Caco-2 (cell line): ENCODE results near the gene CDH6. TPM values are rescaled to one million over a fixed set of nuclear protein-coding genes. Genes with fewer than 3 reads are reported as not detected.

Experiments
- BruUV-seq: library from RNA; stranded (reverse); fragments of 400-500 nt; replicated peaks from 2 replicates; lab custom pipeline; 2021; lab: Mats Ljungman, UMichigan
- CTCF ChIA-PET: fragments of 300-600 bp; sonication (Branson Sonifier 250); formaldehyde crosslinking; loops from one replicate; lab custom pipeline; 2022; ENCODE audit warnings: antibody characterized with exemption; lab: Charles Lee
- POLR2A ChIA-PET: fragments of 300-600 bp; sonication (Branson Sonifier 250); formaldehyde crosslinking; loops from one replicate; lab custom pipeline; 2022; ENCODE audit warnings: antibody characterized with exemption; lab: Charles Lee
- DNase-seq, 2 experiments: peaks; one replicate each; pipeline versions ENCODE4 v3.0.0 to v3.0.0-alpha.2; 2020 to 2022
- H3K27me3 ChIP-seq: replicated peaks from 2 replicates; pipeline ENCODE4 v1.6.0; 2011; ENCODE audit warnings: low read length; ENCODE audit not compliant: control insufficient read depth, insufficient read depth
- H3K36me3 ChIP-seq: 2 replicates; pipeline ENCODE4 v1.5.1; 2011; ENCODE audit warnings: low read length; ENCODE audit not compliant: control insufficient read depth, insufficient read depth
- H3K4me1 ChIP-seq: fragments of 250-450 bp; sonication (Bioruptor Pico); 2 replicates; pipeline ENCODE4 v1.5.1; 2020; ENCODE audit warnings: mild to moderate bottlenecking
- H3K4me3 ChIP-seq: 2 replicates; pipeline ENCODE4 v1.5.1; 2011; ENCODE audit warnings: low read depth, mild to moderate bottlenecking, control low read depth, low read length
- H3K9me3 ChIP-seq: fragments of 250-450 bp; sonication (Bioruptor Pico); 2 replicates; pipeline ENCODE4 v1.5.1; 2020; ENCODE audit warnings: mild to moderate bottlenecking, moderate library complexity
- H3K27ac Mint-ChIP-seq: one replicate; pipeline ENCODE4 v1.8.0; 2022; ENCODE audit warnings: mixed read lengths; ENCODE audit not compliant: unreplicated experiment
- H3K27me3 Mint-ChIP-seq: one replicate; pipeline ENCODE4 v1.8.0; 2022; ENCODE audit warnings: mixed read lengths; ENCODE audit not compliant: insufficient read depth, unreplicated experiment
- H3K36me3 Mint-ChIP-seq: one replicate; pipeline ENCODE4 v1.8.0; 2022; ENCODE audit warnings: mild to moderate bottlenecking, mixed read lengths; ENCODE audit not compliant: insufficient read depth, unreplicated experiment
- H3K4me1 Mint-ChIP-seq: one replicate; pipeline ENCODE4 v1.8.0; 2022; ENCODE audit warnings: low read depth, mixed read lengths; ENCODE audit not compliant: unreplicated experiment
- H3K4me3 Mint-ChIP-seq: one replicate; pipeline ENCODE4 v1.8.0; 2022; ENCODE audit warnings: mild to moderate bottlenecking, moderate library complexity, mixed read lengths; ENCODE audit not compliant: unreplicated experiment
- H3K9me3 Mint-ChIP-seq: one replicate; pipeline ENCODE4 v1.8.0; 2022; ENCODE audit warnings: mixed read lengths; ENCODE audit not compliant: unreplicated experiment
- CTCF ChIP-seq, 2 experiments: fragments of 200-600 bp in 1 of 2; IDR thresholded peaks; 1 replicate in 1 of 2; 2 replicates in 1 of 2; pipeline versions ENCODE4 v1.5.1 to v1.8.0; 2011 to 2022; ENCODE audit warnings: antibody characterized with exemption in 1 of 2, control low read depth in 1 of 2, inconsistent platforms in 1 of 2, low read depth in 1 of 2, low read length in 1 of 2, mild to moderate bottlenecking in 1 of 2, moderate library complexity in 1 of 2; ENCODE audit not compliant: insufficient read depth in 1 of 2, severe bottlenecking in 1 of 2, unreplicated experiment in 1 of 2
- intact Hi-C: fragments of 100-400 bp; cut with micrococcal nuclease; formaldehyde crosslinking; loops from one replicate; pipeline ENCODE4 v1.10.0; 2022; ENCODE audit not compliant: unreplicated experiment
- total RNA-seq: library from RNA; stranded (reverse); gene quantifications from 2 replicates; pipeline ENCODE4 v1.2.3, GENCODE V29; 2022

CDH6 gene
- total RNA-seq, 1 experiment from 2014 or later: 18.0 TPM

- H3K4me1 Mint-ChIP-seq: no peaks in the 10 kb centered on the region
- Histone ChIP-seq H3K9me3 (no peaks in the 10 kb centered on the region), H3K36me3 (no peaks in the 10 kb centered on the region), H3K4me1 (no peaks in the 10 kb centered on the region), H3K27me3 (no peaks in the 10 kb centered on the region; the same call in 1 of the 2 replicates), H3K4me3 (no peak overlapping the region)
- no TSS peak for BruUV-seq
- H3K9me3 Mint-ChIP-seq: no peaks in the 10 kb centered on the region
- H3K4me3 Mint-ChIP-seq: no peak overlapping the region
- intact Hi-C loops: no loop called here
- no peaks in the 10 kb centered on the region for H3K36me3 Mint-ChIP-seq
- no peak overlapping the region for H3K27ac Mint-ChIP-seq
- no peaks in the 10 kb centered on the region for H3K27me3 Mint-ChIP-seq
- ChIA-PET CTCF (no interaction called here), POLR2A (no interaction called here)
- DNase-seq: no peak
- TF ChIP-seq CTCF (IDR thresholded peaks at IDR 0.05; ENCODE audit: insufficient read depth in 1 of 2, low read depth in 1 of 2, low read length in 1 of 2, severe bottlenecking in 1 of 2, unreplicated experiment in 1 of 2): no peak
These were observed 53.9 kb downstream of the CDH6 start for GRCh38 chr5:31247381-31247780.

GRCh38 chr5:31250201-31250600, 56.7 kb downstream of the CDH6 start:
- H3K27ac Mint-ChIP-seq: no peak overlapping the region
- H3K4me1 ChIP-seq: no peaks in the 10 kb centered on the region
- no peaks in the 10 kb centered on the region for H3K36me3 ChIP-seq
- H3K4me1 Mint-ChIP-seq: no peaks in the 10 kb centered on the region
- ChIA-PET POLR2A (no interaction called here), CTCF (no interaction called here)
- no peak for TF ChIP-seq CTCF (IDR thresholded peaks at IDR 0.05; ENCODE audit: insufficient read depth in 1 of 2, low read depth in 1 of 2, low read length in 1 of 2, severe bottlenecking in 1 of 2, unreplicated experiment in 1 of 2)
- H3K27me3 ChIP-seq: no peaks in the 10 kb centered on the region
- no TSS peak for BruUV-seq
- no peak overlapping the region for H3K4me3 Mint-ChIP-seq
- intact Hi-C loops: no loop called here
- H3K9me3 ChIP-seq: no peaks in the 10 kb centered on the region
- peaks cover 9% of the 10 kb centered on the region for H3K9me3 Mint-ChIP-seq
- DNase-seq: no peak
- H3K36me3 Mint-ChIP-seq: peaks cover 6% of the 10 kb centered on the region
- H3K27me3 Mint-ChIP-seq: no peaks in the 10 kb centered on the region
- no peak overlapping the region for H3K4me3 ChIP-seq

- Histone ChIP-seq H3K27me3 (no peaks in the 10 kb centered on the region), H3K9me3 (no peaks in the 10 kb centered on the region), H3K4me1 (no peaks in the 10 kb centered on the region), H3K36me3 (no peaks in the 10 kb centered on the region), H3K4me3 (no peak overlapping the region)
- peaks cover 9% of the 10 kb centered on the region for H3K9me3 Mint-ChIP-seq
- no TSS peak for BruUV-seq
- H3K27me3 Mint-ChIP-seq: no peaks in the 10 kb centered on the region
- no peak overlapping the region for H3K4me3 Mint-ChIP-seq
- H3K36me3 Mint-ChIP-seq: peaks cover 6% of the 10 kb centered on the region
- POLR2A ChIA-PET: no interaction called here
- intact Hi-C loops: no loop called here
- no peak for DNase-seq
- CTCF ChIA-PET: no interaction called here
- H3K4me1 Mint-ChIP-seq: no peaks in the 10 kb centered on the region
- H3K27ac Mint-ChIP-seq: no peak overlapping the region
- TF ChIP-seq CTCF (IDR thresholded peaks at IDR 0.05; ENCODE audit: insufficient read depth in 1 of 2, low read depth in 1 of 2, low read length in 1 of 2, severe bottlenecking in 1 of 2, unreplicated experiment in 1 of 2): no peak
These were observed 57.5 kb downstream of the CDH6 start for GRCh38 chr5:31251032-31251431.
